ENCODE measurements around the gene CFLAR.

DNA sequence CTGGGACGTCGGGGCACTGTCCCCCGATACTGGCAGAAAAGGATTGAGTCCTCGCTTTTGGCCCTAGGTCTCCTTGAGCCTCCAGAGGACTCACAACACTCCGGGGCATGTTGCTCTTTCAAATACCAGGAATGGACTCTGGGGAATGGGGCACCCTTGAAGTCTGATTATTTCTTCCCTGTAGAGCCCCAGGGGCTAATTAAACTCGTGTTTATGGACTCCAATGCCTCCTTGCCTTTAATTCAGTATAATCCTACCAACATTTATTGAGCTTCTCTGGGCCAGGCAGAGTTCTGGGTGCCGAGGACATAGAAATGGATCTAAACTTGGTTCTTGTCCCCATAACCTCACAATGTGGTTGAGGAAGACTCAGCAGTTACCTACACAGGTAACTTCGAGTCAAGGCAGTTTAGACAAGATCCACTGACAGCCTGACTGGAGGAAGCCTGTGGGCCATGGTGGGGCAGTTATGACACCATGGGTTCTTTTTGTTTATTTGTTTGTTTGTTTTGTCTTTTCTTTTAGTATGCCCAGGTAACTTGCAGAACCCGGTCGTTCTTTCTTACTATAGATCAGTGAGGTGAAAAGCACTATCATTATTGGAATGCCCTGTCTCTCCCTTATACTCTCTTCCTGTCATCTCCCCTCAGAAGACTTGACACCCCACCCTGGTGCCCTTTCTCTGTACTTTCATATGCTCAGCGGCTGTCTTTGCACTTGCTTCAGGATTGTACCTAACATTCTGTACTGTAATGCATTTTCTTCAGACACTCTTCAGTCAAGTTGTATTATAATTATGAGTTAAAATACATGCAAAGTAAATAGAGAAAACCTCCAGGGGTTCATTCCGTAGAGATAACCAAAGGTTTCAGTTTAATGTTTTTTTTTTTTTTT is 3.2 kb downstream of the CFLAR start:
- TF ChIP-seq, protein P1, sequence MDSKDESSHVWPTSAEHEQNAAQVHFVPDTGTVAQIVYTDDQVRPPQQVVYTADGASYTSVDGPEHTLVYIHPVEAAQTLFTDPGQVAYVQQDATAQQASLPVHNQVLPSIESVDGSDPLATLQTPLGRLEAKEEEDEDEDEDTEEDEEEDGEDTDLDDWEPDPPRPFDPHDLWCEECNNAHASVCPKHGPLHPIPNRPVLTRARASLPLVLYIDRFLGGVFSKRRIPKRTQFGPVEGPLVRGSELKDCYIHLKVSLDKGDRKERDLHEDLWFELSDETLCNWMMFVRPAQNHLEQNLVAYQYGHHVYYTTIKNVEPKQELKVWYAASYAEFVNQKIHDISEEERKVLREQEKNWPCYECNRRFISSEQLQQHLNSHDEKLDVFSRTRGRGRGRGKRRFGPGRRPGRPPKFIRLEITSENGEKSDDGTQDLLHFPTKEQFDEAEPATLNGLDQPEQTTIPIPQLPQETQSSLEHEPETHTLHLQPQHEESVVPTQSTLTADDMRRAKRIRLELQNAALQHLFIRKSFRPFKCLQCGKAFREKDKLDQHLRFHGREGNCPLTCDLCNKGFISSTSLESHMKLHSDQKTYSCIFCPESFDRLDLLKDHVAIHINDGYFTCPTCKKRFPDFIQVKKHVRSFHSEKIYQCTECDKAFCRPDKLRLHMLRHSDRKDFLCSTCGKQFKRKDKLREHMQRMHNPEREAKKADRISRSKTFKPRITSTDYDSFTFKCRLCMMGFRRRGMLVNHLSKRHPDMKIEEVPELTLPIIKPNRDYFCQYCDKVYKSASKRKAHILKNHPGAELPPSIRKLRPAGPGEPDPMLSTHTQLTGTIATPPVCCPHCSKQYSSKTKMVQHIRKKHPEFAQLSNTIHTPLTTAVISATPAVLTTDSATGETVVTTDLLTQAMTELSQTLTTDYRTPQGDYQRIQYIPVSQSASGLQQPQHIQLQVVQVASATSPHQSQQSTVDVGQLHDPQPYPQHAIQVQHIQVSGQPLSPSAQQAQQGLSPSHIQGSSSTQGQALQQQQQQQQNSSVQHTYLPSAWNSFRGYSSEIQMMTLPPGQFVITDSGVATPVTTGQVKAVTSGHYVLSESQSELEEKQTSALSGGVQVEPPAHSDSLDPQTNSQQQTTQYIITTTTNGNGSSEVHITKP (tag by site-specific recombination; IDR thresholded peaks at IDR 0.05): no peak
- TF ChIP-seq, protein P2, sequence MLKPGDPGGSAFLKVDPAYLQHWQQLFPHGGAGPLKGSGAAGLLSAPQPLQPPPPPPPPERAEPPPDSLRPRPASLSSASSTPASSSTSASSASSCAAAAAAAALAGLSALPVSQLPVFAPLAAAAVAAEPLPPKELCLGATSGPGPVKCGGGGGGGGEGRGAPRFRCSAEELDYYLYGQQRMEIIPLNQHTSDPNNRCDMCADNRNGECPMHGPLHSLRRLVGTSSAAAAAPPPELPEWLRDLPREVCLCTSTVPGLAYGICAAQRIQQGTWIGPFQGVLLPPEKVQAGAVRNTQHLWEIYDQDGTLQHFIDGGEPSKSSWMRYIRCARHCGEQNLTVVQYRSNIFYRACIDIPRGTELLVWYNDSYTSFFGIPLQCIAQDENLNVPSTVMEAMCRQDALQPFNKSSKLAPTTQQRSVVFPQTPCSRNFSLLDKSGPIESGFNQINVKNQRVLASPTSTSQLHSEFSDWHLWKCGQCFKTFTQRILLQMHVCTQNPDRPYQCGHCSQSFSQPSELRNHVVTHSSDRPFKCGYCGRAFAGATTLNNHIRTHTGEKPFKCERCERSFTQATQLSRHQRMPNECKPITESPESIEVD (tag by site-specific recombination; IDR thresholded peaks at IDR 0.05): peak; percentile 35; the same call in 1 of the 2 replicates
- TF ChIP-seq ZNF830 (tag by site-specific recombination; IDR thresholded peaks at IDR 0.05; ENCODE audit: low read depth): no peak
- no peak for TF ChIP-seq ZNF121 (tag by site-specific recombination; IDR thresholded peaks at IDR 0.05)
- no peak; the same call in 1 of the 2 replicates for TF ChIP-seq ZNF561 (tag by site-specific recombination; IDR thresholded peaks at IDR 0.05; ENCODE audit: borderline replicate concordance)
- TF ChIP-seq ZNF426 (tag by site-specific recombination; IDR thresholded peaks at IDR 0.05): no peak
- TF ChIP-seq, protein P3, sequence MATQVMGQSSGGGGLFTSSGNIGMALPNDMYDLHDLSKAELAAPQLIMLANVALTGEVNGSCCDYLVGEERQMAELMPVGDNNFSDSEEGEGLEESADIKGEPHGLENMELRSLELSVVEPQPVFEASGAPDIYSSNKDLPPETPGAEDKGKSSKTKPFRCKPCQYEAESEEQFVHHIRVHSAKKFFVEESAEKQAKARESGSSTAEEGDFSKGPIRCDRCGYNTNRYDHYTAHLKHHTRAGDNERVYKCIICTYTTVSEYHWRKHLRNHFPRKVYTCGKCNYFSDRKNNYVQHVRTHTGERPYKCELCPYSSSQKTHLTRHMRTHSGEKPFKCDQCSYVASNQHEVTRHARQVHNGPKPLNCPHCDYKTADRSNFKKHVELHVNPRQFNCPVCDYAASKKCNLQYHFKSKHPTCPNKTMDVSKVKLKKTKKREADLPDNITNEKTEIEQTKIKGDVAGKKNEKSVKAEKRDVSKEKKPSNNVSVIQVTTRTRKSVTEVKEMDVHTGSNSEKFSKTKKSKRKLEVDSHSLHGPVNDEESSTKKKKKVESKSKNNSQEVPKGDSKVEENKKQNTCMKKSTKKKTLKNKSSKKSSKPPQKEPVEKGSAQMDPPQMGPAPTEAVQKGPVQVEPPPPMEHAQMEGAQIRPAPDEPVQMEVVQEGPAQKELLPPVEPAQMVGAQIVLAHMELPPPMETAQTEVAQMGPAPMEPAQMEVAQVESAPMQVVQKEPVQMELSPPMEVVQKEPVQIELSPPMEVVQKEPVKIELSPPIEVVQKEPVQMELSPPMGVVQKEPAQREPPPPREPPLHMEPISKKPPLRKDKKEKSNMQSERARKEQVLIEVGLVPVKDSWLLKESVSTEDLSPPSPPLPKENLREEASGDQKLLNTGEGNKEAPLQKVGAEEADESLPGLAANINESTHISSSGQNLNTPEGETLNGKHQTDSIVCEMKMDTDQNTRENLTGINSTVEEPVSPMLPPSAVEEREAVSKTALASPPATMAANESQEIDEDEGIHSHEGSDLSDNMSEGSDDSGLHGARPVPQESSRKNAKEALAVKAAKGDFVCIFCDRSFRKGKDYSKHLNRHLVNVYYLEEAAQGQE (tag by site-specific recombination; IDR thresholded peaks at IDR 0.05): no peak
- TF ChIP-seq, protein P4, sequence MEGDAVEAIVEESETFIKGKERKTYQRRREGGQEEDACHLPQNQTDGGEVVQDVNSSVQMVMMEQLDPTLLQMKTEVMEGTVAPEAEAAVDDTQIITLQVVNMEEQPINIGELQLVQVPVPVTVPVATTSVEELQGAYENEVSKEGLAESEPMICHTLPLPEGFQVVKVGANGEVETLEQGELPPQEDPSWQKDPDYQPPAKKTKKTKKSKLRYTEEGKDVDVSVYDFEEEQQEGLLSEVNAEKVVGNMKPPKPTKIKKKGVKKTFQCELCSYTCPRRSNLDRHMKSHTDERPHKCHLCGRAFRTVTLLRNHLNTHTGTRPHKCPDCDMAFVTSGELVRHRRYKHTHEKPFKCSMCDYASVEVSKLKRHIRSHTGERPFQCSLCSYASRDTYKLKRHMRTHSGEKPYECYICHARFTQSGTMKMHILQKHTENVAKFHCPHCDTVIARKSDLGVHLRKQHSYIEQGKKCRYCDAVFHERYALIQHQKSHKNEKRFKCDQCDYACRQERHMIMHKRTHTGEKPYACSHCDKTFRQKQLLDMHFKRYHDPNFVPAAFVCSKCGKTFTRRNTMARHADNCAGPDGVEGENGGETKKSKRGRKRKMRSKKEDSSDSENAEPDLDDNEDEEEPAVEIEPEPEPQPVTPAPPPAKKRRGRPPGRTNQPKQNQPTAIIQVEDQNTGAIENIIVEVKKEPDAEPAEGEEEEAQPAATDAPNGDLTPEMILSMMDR (tag by site-specific recombination; IDR thresholded peaks at IDR 0.05): no peak
- TF ChIP-seq, protein P5, sequence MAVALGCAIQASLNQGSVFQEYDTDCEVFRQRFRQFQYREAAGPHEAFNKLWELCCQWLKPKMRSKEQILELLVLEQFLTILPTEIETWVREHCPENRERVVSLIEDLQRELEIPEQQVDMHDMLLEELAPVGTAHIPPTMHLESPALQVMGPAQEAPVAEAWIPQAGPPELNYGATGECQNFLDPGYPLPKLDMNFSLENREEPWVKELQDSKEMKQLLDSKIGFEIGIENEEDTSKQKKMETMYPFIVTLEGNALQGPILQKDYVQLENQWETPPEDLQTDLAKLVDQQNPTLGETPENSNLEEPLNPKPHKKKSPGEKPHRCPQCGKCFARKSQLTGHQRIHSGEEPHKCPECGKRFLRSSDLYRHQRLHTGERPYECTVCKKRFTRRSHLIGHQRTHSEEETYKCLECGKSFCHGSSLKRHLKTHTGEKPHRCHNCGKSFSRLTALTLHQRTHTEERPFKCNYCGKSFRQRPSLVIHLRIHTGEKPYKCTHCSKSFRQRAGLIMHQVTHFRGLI (tag by site-specific recombination; IDR thresholded peaks at IDR 0.05): no peak
- TF ChIP-seq TCF7L2 (IDR thresholded peaks at IDR 0.05; ENCODE audit: borderline replicate concordance, low read depth, low read length): no peak
- TF ChIP-seq ZNF324 (tag by site-specific recombination; IDR thresholded peaks at IDR 0.05): no peak
- no peak for TF ChIP-seq KLF1 (tag by site-specific recombination; IDR thresholded peaks at IDR 0.05)
- TF ChIP-seq, protein P6, sequence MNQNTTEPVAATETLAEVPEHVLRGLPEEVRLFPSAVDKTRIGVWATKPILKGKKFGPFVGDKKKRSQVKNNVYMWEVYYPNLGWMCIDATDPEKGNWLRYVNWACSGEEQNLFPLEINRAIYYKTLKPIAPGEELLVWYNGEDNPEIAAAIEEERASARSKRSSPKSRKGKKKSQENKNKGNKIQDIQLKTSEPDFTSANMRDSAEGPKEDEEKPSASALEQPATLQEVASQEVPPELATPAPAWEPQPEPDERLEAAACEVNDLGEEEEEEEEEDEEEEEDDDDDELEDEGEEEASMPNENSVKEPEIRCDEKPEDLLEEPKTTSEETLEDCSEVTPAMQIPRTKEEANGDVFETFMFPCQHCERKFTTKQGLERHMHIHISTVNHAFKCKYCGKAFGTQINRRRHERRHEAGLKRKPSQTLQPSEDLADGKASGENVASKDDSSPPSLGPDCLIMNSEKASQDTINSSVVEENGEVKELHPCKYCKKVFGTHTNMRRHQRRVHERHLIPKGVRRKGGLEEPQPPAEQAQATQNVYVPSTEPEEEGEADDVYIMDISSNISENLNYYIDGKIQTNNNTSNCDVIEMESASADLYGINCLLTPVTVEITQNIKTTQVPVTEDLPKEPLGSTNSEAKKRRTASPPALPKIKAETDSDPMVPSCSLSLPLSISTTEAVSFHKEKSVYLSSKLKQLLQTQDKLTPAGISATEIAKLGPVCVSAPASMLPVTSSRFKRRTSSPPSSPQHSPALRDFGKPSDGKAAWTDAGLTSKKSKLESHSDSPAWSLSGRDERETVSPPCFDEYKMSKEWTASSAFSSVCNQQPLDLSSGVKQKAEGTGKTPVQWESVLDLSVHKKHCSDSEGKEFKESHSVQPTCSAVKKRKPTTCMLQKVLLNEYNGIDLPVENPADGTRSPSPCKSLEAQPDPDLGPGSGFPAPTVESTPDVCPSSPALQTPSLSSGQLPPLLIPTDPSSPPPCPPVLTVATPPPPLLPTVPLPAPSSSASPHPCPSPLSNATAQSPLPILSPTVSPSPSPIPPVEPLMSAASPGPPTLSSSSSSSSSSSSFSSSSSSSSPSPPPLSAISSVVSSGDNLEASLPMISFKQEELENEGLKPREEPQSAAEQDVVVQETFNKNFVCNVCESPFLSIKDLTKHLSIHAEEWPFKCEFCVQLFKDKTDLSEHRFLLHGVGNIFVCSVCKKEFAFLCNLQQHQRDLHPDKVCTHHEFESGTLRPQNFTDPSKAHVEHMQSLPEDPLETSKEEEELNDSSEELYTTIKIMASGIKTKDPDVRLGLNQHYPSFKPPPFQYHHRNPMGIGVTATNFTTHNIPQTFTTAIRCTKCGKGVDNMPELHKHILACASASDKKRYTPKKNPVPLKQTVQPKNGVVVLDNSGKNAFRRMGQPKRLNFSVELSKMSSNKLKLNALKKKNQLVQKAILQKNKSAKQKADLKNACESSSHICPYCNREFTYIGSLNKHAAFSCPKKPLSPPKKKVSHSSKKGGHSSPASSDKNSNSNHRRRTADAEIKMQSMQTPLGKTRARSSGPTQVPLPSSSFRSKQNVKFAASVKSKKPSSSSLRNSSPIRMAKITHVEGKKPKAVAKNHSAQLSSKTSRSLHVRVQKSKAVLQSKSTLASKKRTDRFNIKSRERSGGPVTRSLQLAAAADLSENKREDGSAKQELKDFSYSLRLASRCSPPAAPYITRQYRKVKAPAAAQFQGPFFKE (tag by site-specific recombination; IDR thresholded peaks at IDR 0.05; ENCODE audit: borderline replicate concordance): no peak

All from HEK293 (cell line).